Body of pancreas (tissue), 4 donors: ENCODE measurements around the gene GFAP. TPM values are rescaled to one million over a fixed set of nuclear protein-coding genes. Genes with fewer than 3 reads are reported as not detected.

Experiments
- ATAC-seq: fragments of 150-250 bp; one replicate; pipeline ENCODE4 v1.9.1; 2016
- DNase-seq, 4 donors: peaks; one replicate each; pipeline ENCODE4 v3.0.0-alpha.2; 2019
- H3K27ac ChIP-seq, 4 donors: fragments of 200-600 bp; sonication (generic); 1 replicate in 3 of 4; 2 replicates in 1 of 4; pipeline versions ENCODE4 v1.5.1 to v1.6.1; 2016 to 2019; ENCODE audit warnings: mild to moderate bottlenecking in 1 of 4, mixed read lengths in 1 of 4, moderate library complexity in 1 of 4
- H3K27me3 ChIP-seq, 2 donors: fragments of 200-600 bp; sonication (generic); one replicate each; pipeline ENCODE4 v1.6.0; 2016; ENCODE audit warnings: mild to moderate bottlenecking in 1 of 2
- H3K36me3 ChIP-seq, 2 donors: fragments of 200-600 bp; sonication (generic); replicated peaks in 1 of 2; 2 replicates each; pipeline ENCODE4 v1.5.1; 2016; ENCODE audit warnings: low read depth in 2 of 2; ENCODE audit not compliant: insufficient read depth in 1 of 2
- H3K4me1 ChIP-seq: fragments of 200-600 bp; sonication (generic); one replicate; pipeline ENCODE4 v1.6.0; 2016
- H3K4me3 ChIP-seq, 2 donors: fragments of 200-600 bp; sonication (generic); 1 replicate in 1 of 2; 2 replicates in 1 of 2; pipeline ENCODE4 v1.5.1; 2016 to 2019
- H3K9me3 ChIP-seq, 3 donors: fragments of 200-600 bp; sonication (generic); 1 replicate in 2 of 3; 2 replicates in 1 of 3; pipeline ENCODE4 v1.5.1; 2016
- POLR2A ChIP-seq, 3 donors: fragments of 450-650 bp; IDR thresholded peaks; one replicate each; pipeline ENCODE4 v1.6.1; 2016; ENCODE audit warnings: antibody characterized with exemption in 3 of 3, mild to moderate bottlenecking in 2 of 3
- WGBS, 2 donors: methylation state at CpG; one replicate each; pipeline ENCODE4 v1.1.5; 2017; 5-methylcytosine and 5-hydroxymethylcytosine counted together
- intact Hi-C: fragments of 100-400 bp; cut with DNase I; formaldehyde crosslinking; loops from one replicate; pipeline ENCODE4 v1.15.1; 2023
- total RNA-seq, 2 donors: library from RNA; depleted of rRNA; stranded (reverse); fragments of >200 nt; gene quantifications; one replicate each; pipeline ENCODE4 v1.1.0, GENCODE V29; 2016
- TF ChIP-seq, protein P1 (sequence below), 7 experiments: fragments of 450-650 bp in 4 of 7; fragments of 200-600 bp in 3 of 7; sonication (generic) in 3 of 7; IDR thresholded peaks; one replicate each; pipeline ENCODE4 v1.5.1; 2016 to 2019; ENCODE audit warnings: antibody characterized with exemption in 7 of 7

The GFAP gene
- total RNA-seq, 2 donors from 2014 or later = 2.0 to 7.0 TPM

DNA sequence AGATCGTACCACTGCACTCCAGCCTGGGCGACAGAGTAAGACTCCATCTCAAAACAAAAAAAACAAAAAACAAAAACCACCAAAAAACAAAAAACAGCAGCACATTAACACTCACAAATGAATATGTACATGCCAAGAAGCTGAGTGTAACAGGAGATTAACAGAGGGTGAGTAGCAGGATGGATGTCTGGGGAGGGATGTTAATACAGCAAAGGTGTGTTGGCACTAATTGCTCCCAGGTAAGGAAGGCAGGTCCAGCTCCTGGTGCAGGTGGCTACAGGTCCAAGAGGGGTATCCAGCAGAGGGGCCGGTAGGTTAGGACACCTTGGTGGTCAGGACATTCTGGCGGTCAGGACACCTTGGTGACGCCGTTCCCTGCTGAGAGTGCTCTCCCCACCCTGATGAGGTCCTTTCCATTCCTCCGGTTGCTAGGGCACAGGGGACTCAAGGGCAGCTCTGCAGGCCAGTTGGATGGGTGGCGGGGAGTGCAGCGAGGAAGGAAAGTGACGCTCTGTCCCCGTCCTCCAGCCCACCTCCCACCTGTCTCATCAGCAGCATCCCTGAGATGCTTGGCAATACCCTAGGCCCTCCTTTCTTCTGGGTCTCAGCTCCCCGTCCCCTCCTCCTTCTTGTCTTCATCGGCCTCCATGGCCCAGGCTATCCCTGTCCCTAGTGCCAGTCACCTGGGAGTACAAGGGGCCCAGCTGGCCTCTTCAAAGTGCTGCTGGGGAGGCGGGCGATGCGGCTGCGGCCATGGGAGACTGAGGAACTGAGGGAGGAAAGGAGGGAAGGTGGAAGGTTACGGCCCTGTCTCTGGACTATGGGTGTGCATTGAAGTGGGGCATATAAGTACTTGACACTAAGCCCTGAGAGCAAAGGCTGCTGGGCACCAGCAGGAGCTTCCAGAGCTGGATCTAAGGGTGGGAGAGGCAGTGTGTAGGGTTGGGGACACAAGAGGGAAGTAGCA lies 10.7 kb upstream of the GFAP start:
- intact Hi-C loops = no loop called here
- no peak for TF ChIP-seq POLR2A (IDR thresholded peaks at IDR 0.05)
- TF ChIP-seq, protein P1, sequence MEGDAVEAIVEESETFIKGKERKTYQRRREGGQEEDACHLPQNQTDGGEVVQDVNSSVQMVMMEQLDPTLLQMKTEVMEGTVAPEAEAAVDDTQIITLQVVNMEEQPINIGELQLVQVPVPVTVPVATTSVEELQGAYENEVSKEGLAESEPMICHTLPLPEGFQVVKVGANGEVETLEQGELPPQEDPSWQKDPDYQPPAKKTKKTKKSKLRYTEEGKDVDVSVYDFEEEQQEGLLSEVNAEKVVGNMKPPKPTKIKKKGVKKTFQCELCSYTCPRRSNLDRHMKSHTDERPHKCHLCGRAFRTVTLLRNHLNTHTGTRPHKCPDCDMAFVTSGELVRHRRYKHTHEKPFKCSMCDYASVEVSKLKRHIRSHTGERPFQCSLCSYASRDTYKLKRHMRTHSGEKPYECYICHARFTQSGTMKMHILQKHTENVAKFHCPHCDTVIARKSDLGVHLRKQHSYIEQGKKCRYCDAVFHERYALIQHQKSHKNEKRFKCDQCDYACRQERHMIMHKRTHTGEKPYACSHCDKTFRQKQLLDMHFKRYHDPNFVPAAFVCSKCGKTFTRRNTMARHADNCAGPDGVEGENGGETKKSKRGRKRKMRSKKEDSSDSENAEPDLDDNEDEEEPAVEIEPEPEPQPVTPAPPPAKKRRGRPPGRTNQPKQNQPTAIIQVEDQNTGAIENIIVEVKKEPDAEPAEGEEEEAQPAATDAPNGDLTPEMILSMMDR (IDR thresholded peaks at IDR 0.05) = no peak
- 91 to 96% methylated on average over 18 of the region's 18 CpGs for WGBS, 2 donors

DNA sequence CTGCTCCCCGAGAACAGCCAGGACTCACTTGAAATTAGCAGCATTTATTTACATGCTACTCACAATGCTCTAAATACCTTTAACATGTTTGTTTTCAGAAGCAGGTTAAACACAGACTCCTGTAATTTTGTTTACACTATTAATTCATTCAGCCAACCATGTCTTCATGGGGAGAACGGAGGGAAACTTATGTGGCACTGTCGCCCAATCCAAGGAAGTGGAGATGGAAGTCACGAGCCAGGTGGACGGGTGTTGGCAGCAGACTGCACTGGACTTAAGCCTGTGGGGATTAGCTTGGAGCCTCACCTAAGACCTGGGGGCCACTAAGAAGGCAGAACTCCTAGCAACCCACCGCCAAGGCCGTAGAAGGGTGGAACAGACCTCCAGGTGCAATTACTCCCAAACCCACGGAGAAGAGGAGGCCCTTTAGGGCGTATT lies 8.8 kb upstream of the GFAP start:
- no peak for DNase-seq
- 64 to 67% methylated on average over 9 of the region's 9 CpGs for WGBS, 2 donors
- intact Hi-C loops = no loop called here

More for the DNA sequence above, 10.7 kb upstream of the GFAP start:
- DNase-seq (no peak), ATAC-seq (no peak)
- Histone ChIP-seq H3K27me3 (no peaks in the 10 kb centered on the region), H3K9me3 (no peaks in the 10 kb centered on the region), H3K27ac (no peak overlapping the region), H3K4me1 (no peaks in the 10 kb centered on the region), H3K36me3 (no peaks in the 10 kb centered on the region), H3K4me3 (no peak overlapping the region)

DNA sequence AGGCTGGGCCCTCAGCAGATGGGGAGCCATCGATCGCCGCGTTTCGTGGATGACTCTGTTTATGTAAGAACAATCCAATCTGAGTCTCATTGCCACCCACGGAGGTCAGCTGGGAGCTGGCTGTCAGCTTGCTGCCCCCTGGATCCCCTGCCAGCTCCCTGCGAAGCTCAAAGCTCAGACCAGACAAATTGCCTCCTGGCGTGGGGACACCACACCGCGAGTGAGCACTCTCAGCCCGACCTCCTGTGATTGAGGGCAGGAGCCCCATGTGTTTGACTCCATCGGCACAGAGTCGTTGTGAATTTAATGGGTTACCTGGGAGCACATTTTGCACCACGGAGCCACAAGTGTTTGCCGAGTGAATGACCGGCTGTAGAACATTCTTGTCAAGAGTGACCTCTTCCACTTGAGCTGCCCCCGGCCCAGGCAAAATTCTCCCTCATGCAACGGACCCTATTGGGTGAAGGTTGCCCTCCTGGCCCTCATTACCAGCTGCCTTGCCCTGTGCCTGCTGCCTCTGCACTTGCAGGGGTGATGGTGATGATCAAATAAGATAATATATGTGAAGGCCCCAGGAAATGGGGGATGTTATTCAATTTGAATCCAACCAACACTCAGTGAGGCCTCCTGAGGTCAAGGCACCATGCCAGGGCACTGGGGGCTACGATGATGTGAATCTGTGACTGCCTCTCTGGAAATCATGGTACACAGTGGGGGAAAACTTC lies 7.6 kb upstream of the GFAP start:
- Histone ChIP-seq H3K4me3 (no peak overlapping the region), H3K9me3 (no peaks in the 10 kb centered on the region), H3K27me3 (no peaks in the 10 kb centered on the region), H3K27ac (no peak overlapping the region), H3K36me3 (no peaks in the 10 kb centered on the region), H3K4me1 (no peaks in the 10 kb centered on the region)
- ATAC-seq = no peak
- WGBS, 2 donors = 68 to 74% methylated on average over 10 to 18 of the region's 19 CpGs
- intact Hi-C loops = no loop called here
- TF ChIP-seq, protein P1 (IDR thresholded peaks at IDR 0.05) = no peak
- TF ChIP-seq POLR2A (IDR thresholded peaks at IDR 0.05) = no peak
- peak in 1 of 4 donors; percentile 5 for DNase-seq

More for the DNA sequence above, 8.8 kb upstream of the GFAP start:
- Histone ChIP-seq H3K4me1 (no peaks in the 10 kb centered on the region), H3K27me3 (no peaks in the 10 kb centered on the region), H3K4me3 (no peak overlapping the region), H3K36me3 (no peaks in the 10 kb centered on the region), H3K9me3 (no peaks in the 10 kb centered on the region), H3K27ac (no peak overlapping the region)
- TF ChIP-seq, protein P1 (IDR thresholded peaks at IDR 0.05) = no peak
- no peak for TF ChIP-seq POLR2A (IDR thresholded peaks at IDR 0.05)
- ATAC-seq = no peak

DNA sequence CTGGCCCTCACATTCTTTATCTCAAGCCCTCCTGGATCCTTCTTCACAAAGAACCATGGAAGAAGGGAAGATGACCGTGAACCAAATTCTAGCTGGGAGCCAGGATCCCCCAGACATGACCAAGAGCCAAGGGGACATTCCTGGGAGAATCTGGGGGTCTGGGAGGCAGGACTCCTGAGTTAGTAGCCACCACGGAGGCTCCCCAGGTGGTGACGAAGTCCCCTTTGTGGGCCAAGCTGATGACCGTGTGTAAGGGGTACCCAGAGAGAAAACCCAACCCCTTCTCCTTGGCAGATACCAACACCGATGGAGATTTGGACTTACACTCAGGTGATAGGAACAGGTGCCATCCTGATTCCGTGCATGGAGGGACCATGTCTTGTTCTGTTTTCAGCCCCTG lies 6.8 kb upstream of the GFAP start:
- intact Hi-C loops = no loop called here
- no peak for DNase-seq

More for the DNA sequence above, 6.8 kb upstream of the GFAP start:
- no peaks in the 10 kb centered on the region for H3K36me3 ChIP-seq
- TF ChIP-seq, protein P1 (IDR thresholded peaks at IDR 0.05) = no peak
- no peak for TF ChIP-seq POLR2A (IDR thresholded peaks at IDR 0.05)
- no peaks in the 10 kb centered on the region for H3K9me3 ChIP-seq
- WGBS, 2 donors = 80 to 82% methylated on average over 6 of the region's 6 CpGs
- ATAC-seq = no peak
- no peaks in the 10 kb centered on the region for H3K27me3 ChIP-seq
- peaks cover 6% of the 10 kb centered on the region for H3K4me1 ChIP-seq
- H3K4me3 ChIP-seq = no peak overlapping the region
- H3K27ac ChIP-seq = no peak overlapping the region
